KMS-11 (cell line): Measurements from ENCODE around the gene BAK1.

Experiments used
- H2AFZ ChIP-seq: fragments of 200-600 bp; sonication (generic); 2 replicates; pipeline ENCODE4 v1.6.1; 2016; ENCODE audit warnings: antibody characterized with exemption, mixed run types, low read depth
- H3K27ac ChIP-seq: fragments of 200-600 bp; sonication (generic); 2 replicates; pipeline ENCODE4 v1.6.1; 2016; ENCODE audit warnings: mild to moderate bottlenecking, mixed run types
- H3K27me3 ChIP-seq: fragments of 200-600 bp; sonication (generic); 2 replicates; pipeline ENCODE4 v1.6.1; 2017; ENCODE audit warnings: mild to moderate bottlenecking, low read depth, mixed run types, moderate library complexity; ENCODE audit not compliant: insufficient read depth
- H3K36me3 ChIP-seq: fragments of 200-600 bp; sonication (generic); 2 replicates; pipeline ENCODE4 v1.6.1; 2017; ENCODE audit warnings: mild to moderate bottlenecking, mixed run types; ENCODE audit not compliant: insufficient read depth
- H3K4me1 ChIP-seq: fragments of 200-600 bp; sonication (generic); 2 replicates; pipeline ENCODE4 v1.6.1; 2016; ENCODE audit warnings: mild to moderate bottlenecking, low read depth, mixed run types; ENCODE audit not compliant: poor library complexity, severe bottlenecking
- H3K4me2 ChIP-seq: fragments of 200-600 bp; sonication (generic); 2 replicates; pipeline ENCODE4 v1.7.0; 2016; ENCODE audit warnings: mild to moderate bottlenecking, mixed run types
- H3K4me3 ChIP-seq: fragments of 200-600 bp; sonication (generic); IDR thresholded peaks from 2 replicates; pipeline ENCODE4 v1.6.1; 2017; ENCODE audit warnings: low read depth, low read length, mixed read lengths; ENCODE audit not compliant: insufficient read depth
- H3K79me2 ChIP-seq: fragments of 200-600 bp; sonication (generic); 2 replicates; pipeline ENCODE4 v1.6.1; 2016; ENCODE audit warnings: low read depth, mixed run types; ENCODE audit not compliant: insufficient read depth
- H3K9ac ChIP-seq: fragments of 200-600 bp; sonication (generic); 2 replicates; pipeline ENCODE4 v1.6.1; 2016; ENCODE audit warnings: mild to moderate bottlenecking, mixed run types
- H4K20me1 ChIP-seq: fragments of 200-600 bp; sonication (generic); 2 replicates; pipeline ENCODE4 v1.6.1; 2016; ENCODE audit warnings: mild to moderate bottlenecking, mixed run types; ENCODE audit not compliant: insufficient read depth
- CTCF ChIP-seq: fragments of 200-600 bp; sonication (generic); conservative IDR thresholded peaks from 2 replicates; pipeline ENCODE4 v1.6.1; 2017; ENCODE audit warnings: low read depth, mild to moderate bottlenecking, antibody characterized with exemption, low read length, moderate library complexity, mixed read lengths

BAK1 gene

GRCh38 chr6:33577718-33578117 is 2.4 kb downstream of the BAK1 start:
- peaks cover 25% of the 10 kb centered on the region for H3K79me2 ChIP-seq
- H3K9ac ChIP-seq: no peak overlapping the region
- H3K36me3 ChIP-seq: no peaks in the 10 kb centered on the region; the same call in 1 of the 2 replicates
- no peak for TF ChIP-seq CTCF
- H2AFZ ChIP-seq: no peak overlapping the region
- H3K4me3 ChIP-seq: no peak overlapping the region
- no peaks in the 10 kb centered on the region for H3K27me3 ChIP-seq
- peaks cover 20% of the 10 kb centered on the region for H3K4me1 ChIP-seq
- peak overlapping the region; percentile 44; the same call in 1 of the 2 replicates for H3K27ac ChIP-seq
- 0 out of 2 replicates have a peak overlapping the region, but pooled peaks have one; percentile 36 for H3K4me2 ChIP-seq
- H4K20me1 ChIP-seq: no peaks in the 10 kb centered on the region

- peaks cover 25% of the 10 kb centered on the region for H3K79me2 ChIP-seq
- no peak overlapping the region for H3K9ac ChIP-seq
- no peak overlapping the region for H3K4me3 ChIP-seq
- no peaks in the 10 kb centered on the region for H3K27me3 ChIP-seq
- H3K27ac ChIP-seq: no peak overlapping the region
- H3K4me2 ChIP-seq: no peak overlapping the region
- H3K4me1 ChIP-seq: peaks cover 24% of the 10 kb centered on the region
- H3K36me3 ChIP-seq: no peaks in the 10 kb centered on the region; the same call in 1 of the 2 replicates
- H2AFZ ChIP-seq: no peak overlapping the region
- no peak for TF ChIP-seq CTCF
- H4K20me1 ChIP-seq: no peaks in the 10 kb centered on the region
Observed at GRCh38 chr6:33577106-33577535, 3.0 kb downstream of the BAK1 start.

- Histone ChIP-seq H2AFZ (no peak overlapping the region), H3K4me3 (no peak overlapping the region), H3K27ac (no peak overlapping the region), H3K36me3 (no peaks in the 10 kb centered on the region; the same call in 1 of the 2 replicates), H3K4me2 (no peak overlapping the region), H3K9ac (no peak overlapping the region), H3K79me2 (peaks cover 25% of the 10 kb centered on the region), H4K20me1 (no peaks in the 10 kb centered on the region), H3K4me1 (peaks cover 27% of the 10 kb centered on the region), H3K27me3 (no peaks in the 10 kb centered on the region)
- no peak for TF ChIP-seq CTCF
Observed at GRCh38 chr6:33576668-33577067, 3.4 kb downstream of the BAK1 start.

- Histone ChIP-seq H3K4me1 (peaks cover 27% of the 10 kb centered on the region), H3K27me3 (no peaks in the 10 kb centered on the region), H3K4me3 (no peak overlapping the region), H3K79me2 (peaks cover 25% of the 10 kb centered on the region), H2AFZ (no peak overlapping the region), H3K9ac (no peak overlapping the region), H3K4me2 (no peak overlapping the region), H3K27ac (no peak overlapping the region), H4K20me1 (no peaks in the 10 kb centered on the region), H3K36me3 (no peaks in the 10 kb centered on the region; the same call in 1 of the 2 replicates)
- no peak for TF ChIP-seq CTCF
Observed at GRCh38 chr6:33575211-33575610, 4.9 kb downstream of the BAK1 start.
